HG03571 (cell line): ENCODE measurements around the gene SFXN3.

Experiments
- ATAC-seq: cut with Tn5 transposase; IDR thresholded peaks from one replicate; pipeline ENCODE4 v1.9.1; 2021; ENCODE audit not compliant: unreplicated experiment

SFXN3 gene

GRCh38 chr10:101014966-101015581, 16.0 kb upstream of the SFXN3 start:
- no peak for ATAC-seq

GRCh38 chr10:101015582-101015973, 15.5 kb upstream of the SFXN3 start:
- no peak for ATAC-seq

GRCh38 chr10:101016814-101017213, 14.2 kb upstream of the SFXN3 start:
- no peak for ATAC-seq

- no peak for ATAC-seq
Observed at GRCh38 chr10:101018118-101018599, 12.9 kb upstream of the SFXN3 start.

- ATAC-seq: no peak
Observed at GRCh38 chr10:101018600-101019439, 12.2 kb upstream of the SFXN3 start.

- ATAC-seq: no peak
Observed at GRCh38 chr10:101019440-101019703, 11.7 kb upstream of the SFXN3 start.

GRCh38 chr10:101020427-101021075, 10.5 kb upstream of the SFXN3 start:
- ATAC-seq: no peak

GRCh38 chr10:101021239-101021638, 9.8 kb upstream of the SFXN3 start:
- ATAC-seq: no peak

GRCh38 chr10:101021692-101022251, 9.3 kb upstream of the SFXN3 start:
- no peak for ATAC-seq

- ATAC-seq: no peak
Observed at GRCh38 chr10:101022967-101023705, 7.9 kb upstream of the SFXN3 start.

GRCh38 chr10:101027106-101027720, 3.8 kb upstream of the SFXN3 start:
- ATAC-seq: no peak

GRCh38 chr10:101028446-101029337, 2.3 kb upstream of the SFXN3 start:
- ATAC-seq: no peak

GRCh38 chr10:101029520-101030295, 1.3 kb upstream of the SFXN3 start:
- no peak for ATAC-seq

GRCh38 chr10:101030496-101031127, 422 bp upstream of the SFXN3 start:
- ATAC-seq: no peak

GRCh38 chr10:101031796-101032636, 982 bp downstream of the SFXN3 start:
- no peak for ATAC-seq

- no peak for ATAC-seq
Observed at GRCh38 chr10:101032637-101033224, 1.7 kb downstream of the SFXN3 start.

- ATAC-seq: no peak
Observed at GRCh38 chr10:101033276-101033675, 2.2 kb downstream of the SFXN3 start.
